ENCODE results near the gene PPP1R7. TPM values are rescaled to one million over a fixed set of nuclear protein-coding genes. Genes with fewer than 3 reads are reported as not detected.

Gene PPP1R7, protein sequence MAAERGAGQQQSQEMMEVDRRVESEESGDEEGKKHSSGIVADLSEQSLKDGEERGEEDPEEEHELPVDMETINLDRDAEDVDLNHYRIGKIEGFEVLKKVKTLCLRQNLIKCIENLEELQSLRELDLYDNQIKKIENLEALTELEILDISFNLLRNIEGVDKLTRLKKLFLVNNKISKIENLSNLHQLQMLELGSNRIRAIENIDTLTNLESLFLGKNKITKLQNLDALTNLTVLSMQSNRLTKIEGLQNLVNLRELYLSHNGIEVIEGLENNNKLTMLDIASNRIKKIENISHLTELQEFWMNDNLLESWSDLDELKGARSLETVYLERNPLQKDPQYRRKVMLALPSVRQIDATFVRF
- total RNA-seq (2021; ENCODE audit: unreplicated experiment), result 45.4 TPM
- polyA plus RNA-seq (2012), result 44.5 and 55.7 TPM in 2 replicates
- percentile 50 among the genes with signal in this experiment for Bru-seq, nascent RNA
- BruChase-seq, experiment 1, labeled RNA remaining after a 6-hour chase, result percentile 59 among the genes with signal in this experiment
- BruChase-seq, experiment 2, labeled RNA remaining after a 2-hour chase, result percentile 54 among the genes with signal in this experiment
- long read RNA-seq, transcript PPP1R7-201 (10 exons, 2,386 nt), result major isoform, 27 of 64 reads
- long read RNA-seq, transcript PPP1R7-206 (9 exons, 965 nt), result minor isoform, 10 of 64 reads
- long read RNA-seq, partial matches to known transcripts, result 12 of 64 reads
- long read RNA-seq, other reads (novel, unspliced or antisense), result 11 of 64 reads

DNA sequence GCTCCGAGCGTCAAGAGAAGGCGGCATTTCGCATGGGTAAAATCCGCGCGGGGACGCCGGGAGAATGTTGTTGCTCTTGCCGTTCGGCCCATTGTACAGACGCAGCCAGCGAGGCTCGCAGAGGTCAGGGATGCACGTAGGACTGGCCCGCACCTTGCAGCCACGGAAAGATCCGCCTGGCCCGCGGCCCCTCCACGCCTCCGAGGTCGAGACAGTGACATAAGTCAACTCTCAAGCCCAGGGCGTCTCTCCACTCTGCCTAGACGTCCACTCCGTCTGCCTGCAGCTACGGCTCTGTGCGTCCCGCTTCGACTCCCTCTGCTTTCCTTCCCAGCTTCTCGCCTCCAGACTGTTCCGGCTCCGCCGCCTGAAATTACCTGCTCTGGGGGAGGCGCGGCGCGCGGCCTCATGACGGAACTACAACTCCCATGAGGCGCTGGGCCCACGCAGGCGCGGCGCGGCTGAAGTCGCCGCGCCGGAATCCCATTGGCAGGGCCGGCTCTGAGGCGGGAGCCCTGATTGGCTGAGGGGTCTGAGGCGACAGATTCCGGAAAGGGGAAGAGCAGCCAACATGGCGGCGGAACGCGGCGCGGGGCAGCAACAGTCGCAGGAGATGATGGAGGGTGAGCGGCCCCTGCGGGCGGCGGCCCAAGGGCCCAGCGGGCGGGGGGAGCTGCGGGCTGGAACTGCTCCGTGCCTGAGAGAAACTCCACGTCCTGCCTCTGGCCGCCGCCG, at the start of gene PPP1R7:
Gene PPP1R7, plus strand, starts transcription at position 543 of the 735 bp plus-strand sequence. Its CDS starts 29 bp downstream, at position 572.
- intact Hi-C loops (cut with micrococcal nuclease), result no loop called here
- Histone ChIP-seq H3K36me3 (ENCODE audit: control insufficient read depth in 1 of 2, insufficient read depth in 2 of 2, low read length in 2 of 2) (peaks cover 0 to 2% of the 10 kb centered on the region in 2 experiments; a peak in 1 of 4 replicates), H3K4me1 (ENCODE audit: control insufficient read depth in 1 of 2, insufficient read depth in 2 of 2, low read length in 2 of 2) (peaks cover 11 to 22% of the 10 kb centered on the region in 2 experiments; a peak in 3 of 4 replicates), H4K20me1 (ENCODE audit: insufficient read depth) (no peaks in the 10 kb centered on the region), H3K9me3 (ENCODE audit: control insufficient read depth in 1 of 2, insufficient read depth in 1 of 2, low read depth in 1 of 2, low read length in 2 of 2) (no peaks in the 10 kb centered on the region), H3K9ac (ENCODE audit: low read length) (peak within 1 kb of the TSS; percentile 91), H3K27ac (ENCODE audit: low read depth, low read length) (peak within 1 kb of the TSS; percentile 67), H2AFZ (ENCODE audit: low read depth, low read length, poor library complexity, severe bottlenecking) (peak within 1 kb of the TSS; percentile 87), H3K4me2 (ENCODE audit: low read length) (peak within 1 kb of the TSS; percentile 99), H3K4me3 (replicated peaks in 1 of 2; ENCODE audit: low read depth in 1 of 2, low read length in 2 of 2) (peak within 1 kb of the TSS; percentile 82 to 83), H3K9me2 (ENCODE audit: insufficient read depth) (no peaks in the 10 kb centered on the region), H3K27me3 (ENCODE audit: insufficient read depth, low read length) (no peaks in the 10 kb centered on the region), H3K79me2 (ENCODE audit: insufficient read depth, low read length) (peaks cover 38% of the 10 kb centered on the region)
- ATAC-seq (peak; percentile 83), DNase-seq (ENCODE audit: low read depth, low spot score) (peak; percentile 87)
- BruUV-seq (replicated peaks), result no TSS peak
- ChIA-PET POLR2A (interaction anchor here (0.7 to 1.6 kb wide), 5 partner anchors 9 to 48 kb away, joined by 3 to 4 read pairs (median 3); partner anchors contain the start of gene MTERF4), RAD21 (ENCODE audit: low non-redundant PET in 1 of 2, low total read pairs in 2 of 2, uncharacterized antibody in 2 of 2, unreplicated experiment in 2 of 2) (no interaction called here), CTCF (interaction anchor here (0.8 to 1.7 kb wide), 3 partner anchors 167 to 310 kb away, joined by 3 to 5 read pairs (median 3); no protein-coding TSS in a partner anchor)
- TF ChIP-seq POLR2A (IDR thresholded peaks at IDR 0.05; ENCODE audit: borderline replicate concordance, extremely low read depth, insufficient read depth, insufficient read length), result peak; percentile 48
- TF ChIP-seq, protein P1, sequence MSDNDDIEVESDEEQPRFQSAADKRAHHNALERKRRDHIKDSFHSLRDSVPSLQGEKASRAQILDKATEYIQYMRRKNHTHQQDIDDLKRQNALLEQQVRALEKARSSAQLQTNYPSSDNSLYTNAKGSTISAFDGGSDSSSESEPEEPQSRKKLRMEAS (IDR thresholded peaks at IDR 0.05), result peak; percentile 22; the same call in 1 of the 2 replicates
- peak; percentile 66 for TF ChIP-seq SIN3A (IDR thresholded peaks at IDR 0.05; ENCODE audit: low read depth)
- TF ChIP-seq EZH2phosphoT487 (IDR thresholded peaks at IDR 0.05; ENCODE audit: borderline replicate concordance), result no peak
- TF ChIP-seq, protein P2, sequence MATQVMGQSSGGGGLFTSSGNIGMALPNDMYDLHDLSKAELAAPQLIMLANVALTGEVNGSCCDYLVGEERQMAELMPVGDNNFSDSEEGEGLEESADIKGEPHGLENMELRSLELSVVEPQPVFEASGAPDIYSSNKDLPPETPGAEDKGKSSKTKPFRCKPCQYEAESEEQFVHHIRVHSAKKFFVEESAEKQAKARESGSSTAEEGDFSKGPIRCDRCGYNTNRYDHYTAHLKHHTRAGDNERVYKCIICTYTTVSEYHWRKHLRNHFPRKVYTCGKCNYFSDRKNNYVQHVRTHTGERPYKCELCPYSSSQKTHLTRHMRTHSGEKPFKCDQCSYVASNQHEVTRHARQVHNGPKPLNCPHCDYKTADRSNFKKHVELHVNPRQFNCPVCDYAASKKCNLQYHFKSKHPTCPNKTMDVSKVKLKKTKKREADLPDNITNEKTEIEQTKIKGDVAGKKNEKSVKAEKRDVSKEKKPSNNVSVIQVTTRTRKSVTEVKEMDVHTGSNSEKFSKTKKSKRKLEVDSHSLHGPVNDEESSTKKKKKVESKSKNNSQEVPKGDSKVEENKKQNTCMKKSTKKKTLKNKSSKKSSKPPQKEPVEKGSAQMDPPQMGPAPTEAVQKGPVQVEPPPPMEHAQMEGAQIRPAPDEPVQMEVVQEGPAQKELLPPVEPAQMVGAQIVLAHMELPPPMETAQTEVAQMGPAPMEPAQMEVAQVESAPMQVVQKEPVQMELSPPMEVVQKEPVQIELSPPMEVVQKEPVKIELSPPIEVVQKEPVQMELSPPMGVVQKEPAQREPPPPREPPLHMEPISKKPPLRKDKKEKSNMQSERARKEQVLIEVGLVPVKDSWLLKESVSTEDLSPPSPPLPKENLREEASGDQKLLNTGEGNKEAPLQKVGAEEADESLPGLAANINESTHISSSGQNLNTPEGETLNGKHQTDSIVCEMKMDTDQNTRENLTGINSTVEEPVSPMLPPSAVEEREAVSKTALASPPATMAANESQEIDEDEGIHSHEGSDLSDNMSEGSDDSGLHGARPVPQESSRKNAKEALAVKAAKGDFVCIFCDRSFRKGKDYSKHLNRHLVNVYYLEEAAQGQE (IDR thresholded peaks at IDR 0.05; ENCODE audit: low read depth), result no peak
- peak; percentile 80 for TF ChIP-seq ELF1 (IDR thresholded peaks at IDR 0.05; ENCODE audit: borderline replicate concordance, low read depth)
- TF ChIP-seq FOSL1 (IDR thresholded peaks at IDR 0.05; ENCODE audit: low read depth), result no peak
- TF ChIP-seq CBX3 (IDR thresholded peaks at IDR 0.05; ENCODE audit: low read depth), result no peak
- TF ChIP-seq, protein P3, sequence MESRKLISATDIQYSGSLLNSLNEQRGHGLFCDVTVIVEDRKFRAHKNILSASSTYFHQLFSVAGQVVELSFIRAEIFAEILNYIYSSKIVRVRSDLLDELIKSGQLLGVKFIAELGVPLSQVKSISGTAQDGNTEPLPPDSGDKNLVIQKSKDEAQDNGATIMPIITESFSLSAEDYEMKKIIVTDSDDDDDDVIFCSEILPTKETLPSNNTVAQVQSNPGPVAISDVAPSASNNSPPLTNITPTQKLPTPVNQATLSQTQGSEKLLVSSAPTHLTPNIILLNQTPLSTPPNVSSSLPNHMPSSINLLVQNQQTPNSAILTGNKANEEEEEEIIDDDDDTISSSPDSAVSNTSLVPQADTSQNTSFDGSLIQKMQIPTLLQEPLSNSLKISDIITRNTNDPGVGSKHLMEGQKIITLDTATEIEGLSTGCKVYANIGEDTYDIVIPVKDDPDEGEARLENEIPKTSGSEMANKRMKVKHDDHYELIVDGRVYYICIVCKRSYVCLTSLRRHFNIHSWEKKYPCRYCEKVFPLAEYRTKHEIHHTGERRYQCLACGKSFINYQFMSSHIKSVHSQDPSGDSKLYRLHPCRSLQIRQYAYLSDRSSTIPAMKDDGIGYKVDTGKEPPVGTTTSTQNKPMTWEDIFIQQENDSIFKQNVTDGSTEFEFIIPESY (IDR thresholded peaks at IDR 0.05; ENCODE audit: extremely low read depth, insufficient replicate concordance, low read length), result no peak
- TF ChIP-seq, protein P4, sequence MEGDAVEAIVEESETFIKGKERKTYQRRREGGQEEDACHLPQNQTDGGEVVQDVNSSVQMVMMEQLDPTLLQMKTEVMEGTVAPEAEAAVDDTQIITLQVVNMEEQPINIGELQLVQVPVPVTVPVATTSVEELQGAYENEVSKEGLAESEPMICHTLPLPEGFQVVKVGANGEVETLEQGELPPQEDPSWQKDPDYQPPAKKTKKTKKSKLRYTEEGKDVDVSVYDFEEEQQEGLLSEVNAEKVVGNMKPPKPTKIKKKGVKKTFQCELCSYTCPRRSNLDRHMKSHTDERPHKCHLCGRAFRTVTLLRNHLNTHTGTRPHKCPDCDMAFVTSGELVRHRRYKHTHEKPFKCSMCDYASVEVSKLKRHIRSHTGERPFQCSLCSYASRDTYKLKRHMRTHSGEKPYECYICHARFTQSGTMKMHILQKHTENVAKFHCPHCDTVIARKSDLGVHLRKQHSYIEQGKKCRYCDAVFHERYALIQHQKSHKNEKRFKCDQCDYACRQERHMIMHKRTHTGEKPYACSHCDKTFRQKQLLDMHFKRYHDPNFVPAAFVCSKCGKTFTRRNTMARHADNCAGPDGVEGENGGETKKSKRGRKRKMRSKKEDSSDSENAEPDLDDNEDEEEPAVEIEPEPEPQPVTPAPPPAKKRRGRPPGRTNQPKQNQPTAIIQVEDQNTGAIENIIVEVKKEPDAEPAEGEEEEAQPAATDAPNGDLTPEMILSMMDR (IDR thresholded peaks at IDR 0.05 in 2 of 3, conservative IDR thresholded peaks at IDR 0.05 in 1 of 3; ENCODE audit: borderline replicate concordance in 1 of 3, insufficient read depth in 1 of 3, low read depth in 2 of 3, low read length in 2 of 3), result no peak
- TF ChIP-seq POLR2AphosphoS5 (IDR thresholded peaks at IDR 0.05; ENCODE audit: low read depth, low read length), result peak; percentile 85
- no peak for TF ChIP-seq EZH2 (IDR thresholded peaks at IDR 0.05)
- TF ChIP-seq JUND (IDR thresholded peaks at IDR 0.05), result no peak
- no peak for TF ChIP-seq ZNF274 (IDR thresholded peaks at IDR 0.05; ENCODE audit: low read depth, low read length)
- no peak for TF ChIP-seq SRF (IDR thresholded peaks at IDR 0.05; ENCODE audit: low read depth)

All from HCT116 (cell line).